Ishikawa (cell line): Measurements from ENCODE around the gene RBPMS2.

ENCODE experiments used
- CREB1 ChIP-seq: IDR thresholded peaks from 2 replicates; pipeline ENCODE4 v1.6.1; 2012; ENCODE audit warnings: low read depth
- EP300 ChIP-seq: IDR thresholded peaks from 2 replicates; pipeline ENCODE4 v1.6.1; 2012; ENCODE audit warnings: borderline replicate concordance
- RAD21 ChIP-seq: IDR thresholded peaks from 2 replicates; pipeline ENCODE4 v1.6.1; 2012; ENCODE audit warnings: low read depth
- TAF1 ChIP-seq: IDR thresholded peaks from 2 replicates; pipeline ENCODE4 v1.6.1; 2012; ENCODE audit warnings: low read depth, mild to moderate bottlenecking
- TCF12 ChIP-seq: IDR thresholded peaks from 2 replicates; pipeline ENCODE4 v1.6.1; 2012; ENCODE audit warnings: low read depth
- TEAD4 ChIP-seq: IDR thresholded peaks from 2 replicates; pipeline ENCODE4 v1.6.1; 2012
- YY1 ChIP-seq: IDR thresholded peaks from 2 replicates; pipeline ENCODE4 v1.6.1; 2012; ENCODE audit warnings: low read depth
- ZBTB7A ChIP-seq: IDR thresholded peaks from 2 replicates; pipeline ENCODE4 v1.6.1; 2012; ENCODE audit warnings: low read depth
- TF ChIP-seq, protein P1 (sequence below): IDR thresholded peaks from 2 replicates; pipeline ENCODE4 v1.6.1; 2012; ENCODE audit warnings: low read depth, mild to moderate bottlenecking
- TF ChIP-seq, protein P2 (sequence below): IDR thresholded peaks from 2 replicates; pipeline ENCODE4 v1.6.1; 2012

DNA sequence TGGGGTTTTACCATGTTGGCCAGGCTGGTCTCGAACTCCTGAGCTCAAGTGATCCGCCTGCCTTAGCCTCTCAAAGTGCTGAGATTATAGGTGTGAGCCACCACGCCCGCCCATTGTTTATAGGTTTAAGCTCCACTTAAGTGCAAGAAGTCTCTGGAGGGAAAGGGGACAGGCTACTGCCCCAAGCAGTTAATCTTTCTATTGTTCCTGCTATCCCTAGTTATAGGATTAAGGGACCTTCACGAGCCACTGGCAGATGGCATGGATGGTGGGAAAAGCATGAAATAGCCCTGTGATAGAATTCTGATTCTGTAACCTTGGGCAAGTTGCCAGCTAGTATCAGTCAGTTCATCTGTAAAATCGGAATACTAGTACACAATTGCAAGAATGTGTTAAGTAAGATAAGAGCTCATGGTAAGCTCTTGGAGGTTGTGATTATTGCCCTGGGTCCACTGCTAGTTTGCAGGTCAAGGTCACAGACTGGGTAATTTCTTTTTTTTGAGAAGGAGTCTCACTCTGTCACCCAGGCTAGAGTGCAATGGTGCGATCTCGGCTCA lies 5.3 kb upstream of the RBPMS2 start:
- TF ChIP-seq EP300, result no peak
- no peak for TF ChIP-seq RAD21
- TF ChIP-seq, protein P1, sequence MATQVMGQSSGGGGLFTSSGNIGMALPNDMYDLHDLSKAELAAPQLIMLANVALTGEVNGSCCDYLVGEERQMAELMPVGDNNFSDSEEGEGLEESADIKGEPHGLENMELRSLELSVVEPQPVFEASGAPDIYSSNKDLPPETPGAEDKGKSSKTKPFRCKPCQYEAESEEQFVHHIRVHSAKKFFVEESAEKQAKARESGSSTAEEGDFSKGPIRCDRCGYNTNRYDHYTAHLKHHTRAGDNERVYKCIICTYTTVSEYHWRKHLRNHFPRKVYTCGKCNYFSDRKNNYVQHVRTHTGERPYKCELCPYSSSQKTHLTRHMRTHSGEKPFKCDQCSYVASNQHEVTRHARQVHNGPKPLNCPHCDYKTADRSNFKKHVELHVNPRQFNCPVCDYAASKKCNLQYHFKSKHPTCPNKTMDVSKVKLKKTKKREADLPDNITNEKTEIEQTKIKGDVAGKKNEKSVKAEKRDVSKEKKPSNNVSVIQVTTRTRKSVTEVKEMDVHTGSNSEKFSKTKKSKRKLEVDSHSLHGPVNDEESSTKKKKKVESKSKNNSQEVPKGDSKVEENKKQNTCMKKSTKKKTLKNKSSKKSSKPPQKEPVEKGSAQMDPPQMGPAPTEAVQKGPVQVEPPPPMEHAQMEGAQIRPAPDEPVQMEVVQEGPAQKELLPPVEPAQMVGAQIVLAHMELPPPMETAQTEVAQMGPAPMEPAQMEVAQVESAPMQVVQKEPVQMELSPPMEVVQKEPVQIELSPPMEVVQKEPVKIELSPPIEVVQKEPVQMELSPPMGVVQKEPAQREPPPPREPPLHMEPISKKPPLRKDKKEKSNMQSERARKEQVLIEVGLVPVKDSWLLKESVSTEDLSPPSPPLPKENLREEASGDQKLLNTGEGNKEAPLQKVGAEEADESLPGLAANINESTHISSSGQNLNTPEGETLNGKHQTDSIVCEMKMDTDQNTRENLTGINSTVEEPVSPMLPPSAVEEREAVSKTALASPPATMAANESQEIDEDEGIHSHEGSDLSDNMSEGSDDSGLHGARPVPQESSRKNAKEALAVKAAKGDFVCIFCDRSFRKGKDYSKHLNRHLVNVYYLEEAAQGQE, result no peak
- no peak for TF ChIP-seq TCF12
- no peak for TF ChIP-seq ZBTB7A
- TF ChIP-seq CREB1, result no peak
- no peak for TF ChIP-seq TAF1
- no peak for TF ChIP-seq TEAD4
- TF ChIP-seq, protein P2, sequence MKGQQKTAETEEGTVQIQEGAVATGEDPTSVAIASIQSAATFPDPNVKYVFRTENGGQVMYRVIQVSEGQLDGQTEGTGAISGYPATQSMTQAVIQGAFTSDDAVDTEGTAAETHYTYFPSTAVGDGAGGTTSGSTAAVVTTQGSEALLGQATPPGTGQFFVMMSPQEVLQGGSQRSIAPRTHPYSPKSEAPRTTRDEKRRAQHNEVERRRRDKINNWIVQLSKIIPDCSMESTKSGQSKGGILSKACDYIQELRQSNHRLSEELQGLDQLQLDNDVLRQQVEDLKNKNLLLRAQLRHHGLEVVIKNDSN, result no peak
- no peak for TF ChIP-seq YY1
